ES-I3 (cell line): Measurements from ENCODE around the gene CD44.

Source experiments
- H3K36me3 ChIP-seq: 2 replicates; pipeline ENCODE4 v1.6.1; 2013; ENCODE audit warnings: mild to moderate bottlenecking, low read length, control low read depth, moderate library complexity; ENCODE audit not compliant: insufficient read depth
- H3K4me1 ChIP-seq: 2 replicates; pipeline ENCODE4 v1.6.1; 2013; ENCODE audit warnings: mild to moderate bottlenecking, control low read depth, low read length; ENCODE audit not compliant: insufficient read depth
- H3K9ac ChIP-seq: 2 replicates; pipeline ENCODE4 v1.6.1; 2013; ENCODE audit warnings: low read depth, mild to moderate bottlenecking, low read length, moderate library complexity
- H3K9me3 ChIP-seq: 2 replicates; pipeline ENCODE4 v1.6.1; 2013; ENCODE audit warnings: mild to moderate bottlenecking, low read length, moderate library complexity; ENCODE audit not compliant: control insufficient read depth, insufficient read depth

CD44 gene

DNA sequence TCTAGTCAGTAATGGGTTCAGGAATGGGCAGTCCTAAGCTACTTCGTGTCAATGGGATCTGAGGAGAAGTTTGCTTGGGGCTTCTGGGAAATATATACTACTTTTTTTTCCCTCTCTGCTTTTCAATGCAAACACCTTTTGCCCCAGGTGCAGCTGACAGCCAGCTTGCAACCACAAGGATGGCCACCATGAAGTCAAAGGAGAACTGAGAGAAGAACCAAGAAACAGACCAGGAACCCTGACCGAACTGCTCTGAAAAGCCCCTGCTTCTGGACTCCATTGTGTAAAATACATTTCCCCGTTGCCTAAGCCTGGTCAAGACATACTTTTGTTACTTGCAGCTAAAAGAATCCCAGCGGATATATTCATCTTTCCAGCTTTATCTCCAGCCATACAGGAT, 20.1 kb upstream of the CD44 start:
- Histone ChIP-seq H3K4me1 (no peaks in the 10 kb centered on the region), H3K9me3 (no peaks in the 10 kb centered on the region), H3K36me3 (no peaks in the 10 kb centered on the region), H3K9ac (no peak overlapping the region)

DNA sequence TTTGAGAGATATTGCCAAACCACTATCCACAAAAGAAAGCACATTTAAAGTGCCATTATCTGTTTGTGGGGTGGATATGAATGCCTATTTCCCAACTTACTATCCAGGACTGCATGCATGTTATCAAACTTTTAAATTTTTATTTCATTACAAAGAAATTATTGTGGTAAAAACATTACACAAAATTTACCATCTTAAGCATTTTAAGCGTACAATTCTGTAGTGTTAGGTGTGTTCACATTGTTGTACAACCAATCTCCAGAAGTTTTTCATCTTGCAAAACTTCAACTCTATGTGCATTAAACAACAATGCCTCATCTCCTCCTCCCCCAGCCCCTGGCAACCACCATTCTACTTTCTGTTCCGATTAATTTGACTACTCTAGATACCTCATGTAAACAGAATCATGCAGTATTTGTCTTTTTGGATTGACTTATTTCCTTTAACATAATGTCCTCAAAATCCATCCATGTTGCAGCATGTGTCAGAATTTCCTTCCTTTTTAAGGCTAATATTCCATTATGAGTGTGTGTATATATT, 17.6 kb upstream of the CD44 start:
- Histone ChIP-seq H3K9me3 (no peaks in the 10 kb centered on the region), H3K4me1 (no peaks in the 10 kb centered on the region), H3K36me3 (no peaks in the 10 kb centered on the region), H3K9ac (no peak overlapping the region)

DNA sequence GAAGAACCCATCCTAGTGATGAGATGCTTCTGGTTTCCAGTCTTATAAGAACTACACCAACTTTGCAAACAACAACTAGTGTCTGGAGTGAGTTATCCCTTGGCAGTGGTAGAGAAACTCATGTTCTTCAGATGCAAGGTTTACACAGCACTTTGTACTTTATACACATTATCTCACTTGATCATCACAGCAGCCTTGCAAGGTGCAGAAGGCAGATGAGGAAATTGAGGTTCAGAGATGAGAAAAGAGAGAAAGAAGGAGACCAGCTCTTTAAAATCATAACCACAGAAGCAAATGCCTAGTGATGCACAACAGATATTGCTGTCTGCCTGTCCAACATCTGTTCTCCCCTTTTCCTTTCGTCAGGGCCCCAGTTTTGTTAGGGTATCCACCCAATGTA, 16.7 kb upstream of the CD44 start:
- no peaks in the 10 kb centered on the region for H3K4me1 ChIP-seq
- H3K36me3 ChIP-seq, result no peaks in the 10 kb centered on the region
- no peak overlapping the region for H3K9ac ChIP-seq
- no peaks in the 10 kb centered on the region for H3K9me3 ChIP-seq

DNA sequence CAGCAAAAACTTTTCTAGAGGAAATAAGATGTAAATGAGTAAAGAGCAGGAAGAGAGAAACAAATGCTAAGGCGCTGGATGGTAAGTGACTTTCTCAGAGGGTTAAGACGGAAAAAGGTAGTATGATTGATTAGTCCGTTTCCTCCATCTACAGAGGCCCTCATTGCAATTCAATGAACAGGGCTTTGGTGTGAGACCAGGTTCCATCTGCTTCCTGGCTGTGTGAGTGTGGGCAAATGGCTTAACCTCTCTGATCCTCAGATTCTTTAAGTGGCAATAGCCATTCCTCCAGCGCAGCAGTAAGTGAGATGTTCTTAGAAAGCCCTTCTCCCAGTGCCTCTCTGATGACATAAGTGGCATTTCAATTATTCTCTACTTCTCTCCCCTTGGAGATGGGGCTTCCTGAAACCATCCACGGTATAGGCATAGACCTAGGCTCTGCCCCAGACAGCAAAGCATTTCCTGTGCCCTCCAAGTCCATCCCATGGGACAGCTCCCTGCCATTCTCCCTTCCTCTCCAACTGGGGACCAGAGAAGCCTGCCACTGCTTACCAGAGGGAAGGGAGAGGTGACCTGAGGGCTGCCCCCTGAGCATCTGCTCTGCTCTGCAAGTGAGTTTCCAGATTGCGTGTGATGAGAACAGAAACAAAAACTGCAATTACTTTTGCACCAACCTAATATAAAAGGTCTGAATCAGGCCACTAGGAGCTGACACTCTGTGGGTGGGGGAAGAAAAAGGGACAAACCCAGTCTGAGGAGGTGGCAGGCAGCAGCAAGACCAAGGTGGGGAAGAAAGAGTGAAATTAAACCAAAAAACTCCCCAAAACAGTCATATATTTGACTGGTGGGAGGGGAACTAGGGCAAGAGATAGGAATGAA, 12.7 kb upstream of the CD44 start:
- Histone ChIP-seq H3K36me3 (no peaks in the 10 kb centered on the region), H3K9ac (no peak overlapping the region), H3K9me3 (no peaks in the 10 kb centered on the region), H3K4me1 (no peaks in the 10 kb centered on the region)

DNA sequence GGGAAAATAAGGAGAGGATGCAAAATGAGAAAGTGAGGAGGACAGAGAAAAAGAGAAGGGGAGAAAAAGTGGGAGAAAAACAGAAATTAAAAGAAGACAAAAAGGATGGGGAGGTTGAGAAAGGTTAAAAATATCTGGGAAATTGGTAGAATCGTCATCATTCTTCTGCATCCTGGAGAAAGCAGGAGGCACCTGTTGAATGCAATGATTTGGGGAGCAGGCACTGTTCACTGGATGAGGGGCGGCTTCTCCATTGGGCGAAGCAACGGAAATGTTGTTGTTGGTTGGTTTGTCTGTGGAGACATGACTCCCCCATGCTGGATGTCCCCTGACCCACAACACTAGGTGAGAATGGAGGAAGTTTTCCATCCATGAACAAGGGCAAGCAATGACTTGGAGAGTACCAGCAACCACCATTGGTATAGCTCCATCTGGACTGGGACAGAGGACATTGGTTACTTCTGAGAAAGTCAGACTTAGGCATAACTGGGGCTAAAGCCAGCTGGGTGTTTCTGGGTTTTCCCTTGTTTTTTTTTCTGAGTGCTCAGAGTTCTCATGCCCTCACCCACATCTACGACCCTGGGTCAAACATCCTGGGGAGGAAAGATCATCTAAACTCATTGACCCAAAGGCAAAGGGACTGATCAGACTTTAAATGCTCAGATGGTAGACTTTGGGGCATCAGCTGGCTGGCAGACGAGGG, 11.9 kb upstream of the CD44 start:
- Histone ChIP-seq H3K4me1 (no peaks in the 10 kb centered on the region), H3K36me3 (no peaks in the 10 kb centered on the region), H3K9ac (no peak overlapping the region), H3K9me3 (no peaks in the 10 kb centered on the region)

DNA sequence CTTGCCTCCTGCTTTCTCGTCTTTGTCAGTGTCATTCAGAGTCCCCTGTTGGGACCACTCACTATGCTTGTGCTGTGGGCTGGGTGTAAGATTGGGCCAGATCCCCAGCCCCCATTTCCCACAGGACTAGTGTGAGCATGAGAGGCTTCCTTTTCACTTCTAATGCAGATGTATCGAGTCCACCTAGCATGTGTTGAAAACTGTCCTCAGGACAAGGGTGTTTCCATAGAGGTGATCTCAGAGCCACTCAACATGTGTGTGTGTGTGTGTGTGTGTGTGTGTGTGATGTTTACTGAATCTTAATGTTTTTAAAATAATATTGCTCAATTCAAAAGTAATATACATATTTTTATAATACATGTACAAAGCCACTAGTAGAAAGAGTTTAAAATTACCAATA, 11.4 kb upstream of the CD44 start:
- H3K9me3 ChIP-seq, result no peaks in the 10 kb centered on the region

DNA sequence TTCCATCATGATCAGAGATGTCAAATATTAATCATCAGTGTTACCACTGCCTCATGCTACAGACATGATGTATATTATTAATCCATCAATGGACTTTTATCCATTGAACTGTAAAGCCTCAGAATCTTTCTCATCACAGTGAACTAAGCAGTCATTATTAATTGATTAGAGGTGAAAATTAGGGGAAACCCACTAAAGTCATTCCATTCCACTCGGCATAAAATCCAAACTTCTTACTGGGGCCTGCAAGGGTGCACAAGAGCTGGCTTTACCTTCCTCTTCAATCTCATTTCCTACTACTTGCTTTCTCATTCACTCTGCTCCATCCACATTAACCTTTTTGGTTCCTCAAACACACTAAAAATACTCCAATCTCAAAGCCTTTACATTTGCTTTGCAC, 7.9 kb upstream of the CD44 start:
- no peaks in the 10 kb centered on the region for H3K4me1 ChIP-seq
- H3K9ac ChIP-seq, result no peak overlapping the region
- H3K36me3 ChIP-seq, result no peaks in the 10 kb centered on the region
- no peaks in the 10 kb centered on the region for H3K9me3 ChIP-seq

More for the DNA sequence above, 11.4 kb upstream of the CD44 start:
- Histone ChIP-seq H3K36me3 (no peaks in the 10 kb centered on the region), H3K4me1 (no peaks in the 10 kb centered on the region), H3K9ac (no peak overlapping the region)

DNA sequence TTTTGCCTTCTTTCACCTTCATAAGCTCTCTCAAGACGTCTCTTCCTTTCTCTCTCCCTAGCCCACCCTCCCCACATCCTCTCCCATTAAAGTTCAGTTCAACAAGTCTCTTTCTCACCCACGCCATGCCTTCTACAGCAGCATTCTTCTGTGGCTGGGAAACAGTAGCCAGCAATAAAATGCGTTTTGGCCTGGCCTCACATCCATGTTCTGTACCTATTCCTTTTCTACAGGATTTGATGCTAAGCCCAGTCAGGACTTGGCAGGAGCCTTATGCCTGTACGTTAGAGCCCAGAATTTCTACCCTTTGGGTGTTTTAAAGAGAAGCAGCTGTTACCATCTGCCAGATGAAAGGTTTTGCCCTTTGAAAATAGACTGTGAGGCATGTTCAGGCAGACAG, 7.1 kb upstream of the CD44 start:
- no peaks in the 10 kb centered on the region for H3K36me3 ChIP-seq
- H3K4me1 ChIP-seq, result no peaks in the 10 kb centered on the region
- H3K9ac ChIP-seq, result no peak overlapping the region
- H3K9me3 ChIP-seq, result no peaks in the 10 kb centered on the region

DNA sequence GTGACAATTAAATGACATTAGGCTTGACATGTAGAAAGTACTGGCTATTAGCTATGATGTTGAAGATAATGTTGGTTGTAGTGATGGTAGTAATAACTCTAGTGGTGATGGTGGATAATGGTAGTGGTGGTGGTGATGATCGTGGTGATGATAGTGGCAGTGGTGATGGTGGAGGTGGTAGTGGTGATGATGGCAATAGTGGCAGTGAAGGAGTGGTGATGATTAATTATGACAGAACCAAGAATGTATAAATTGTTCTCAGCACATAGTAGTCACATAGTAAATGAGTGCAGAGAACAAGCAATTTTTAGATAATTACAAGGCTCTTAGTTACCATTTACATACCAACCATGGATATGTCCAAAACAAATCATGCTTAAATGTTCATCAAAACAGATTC, 5.3 kb upstream of the CD44 start:
- no peaks in the 10 kb centered on the region for H3K9me3 ChIP-seq
- no peaks in the 10 kb centered on the region for H3K4me1 ChIP-seq
- H3K36me3 ChIP-seq, result no peaks in the 10 kb centered on the region
- H3K9ac ChIP-seq, result no peak overlapping the region

DNA sequence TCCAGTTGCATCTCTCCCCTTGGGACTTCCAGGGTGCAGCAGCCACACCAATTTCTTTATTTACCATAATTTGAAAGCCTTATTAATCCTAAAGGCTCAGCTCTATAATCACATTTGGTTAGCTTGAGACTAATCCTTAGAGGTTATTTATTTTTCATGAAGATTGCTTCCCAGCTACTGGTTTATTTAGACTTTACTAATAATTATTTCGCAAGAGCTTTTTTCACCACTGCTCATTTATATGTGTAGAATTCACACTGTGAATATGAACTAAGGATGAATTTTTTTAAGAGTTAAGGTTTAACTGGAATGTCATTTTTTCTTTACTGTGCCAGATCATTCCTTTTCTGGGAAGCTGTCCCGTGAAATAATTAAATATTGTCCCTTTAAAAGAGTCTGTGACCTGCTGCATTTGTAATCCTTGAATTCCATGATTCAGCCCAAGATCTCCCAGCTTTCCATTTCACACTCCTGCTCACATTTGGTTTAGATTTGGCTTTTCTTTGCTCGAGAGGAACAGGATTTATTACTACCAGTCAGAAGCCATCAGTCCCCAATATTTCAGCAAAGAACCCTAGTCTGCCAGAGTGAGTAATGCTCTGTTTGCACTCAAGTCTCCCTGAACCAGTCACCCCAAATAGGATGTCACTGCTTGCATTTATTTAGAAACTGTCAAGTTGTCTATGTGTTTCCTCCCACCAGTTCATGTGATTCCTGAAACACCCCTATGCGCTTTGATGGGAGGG, 4.4 kb upstream of the CD44 start:
- H3K4me1 ChIP-seq, result no peaks in the 10 kb centered on the region
- no peaks in the 10 kb centered on the region for H3K9me3 ChIP-seq
- H3K9ac ChIP-seq, result no peak overlapping the region
- H3K36me3 ChIP-seq, result no peaks in the 10 kb centered on the region

DNA sequence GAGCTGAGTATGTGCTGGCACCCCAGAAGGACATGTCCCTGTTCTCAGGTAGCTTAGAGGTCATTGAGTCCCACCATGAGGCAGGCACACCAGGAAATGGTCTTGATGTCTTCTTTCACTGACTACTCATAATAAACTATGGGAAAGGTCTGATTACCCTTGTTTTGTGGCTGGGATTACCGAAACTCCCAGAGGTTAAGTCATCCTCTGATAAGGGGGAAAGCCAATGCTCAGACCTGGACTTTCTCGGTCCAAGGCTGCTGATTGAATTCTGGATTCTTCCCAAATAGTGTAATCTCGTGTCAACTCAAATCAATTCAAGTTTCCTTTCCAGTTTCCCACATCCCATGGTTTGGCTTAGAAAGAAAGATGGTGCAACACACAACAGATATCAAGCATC, 3.7 kb upstream of the CD44 start:
- Histone ChIP-seq H3K4me1 (no peaks in the 10 kb centered on the region), H3K36me3 (no peaks in the 10 kb centered on the region), H3K9me3 (no peaks in the 10 kb centered on the region), H3K9ac (no peak overlapping the region)

DNA sequence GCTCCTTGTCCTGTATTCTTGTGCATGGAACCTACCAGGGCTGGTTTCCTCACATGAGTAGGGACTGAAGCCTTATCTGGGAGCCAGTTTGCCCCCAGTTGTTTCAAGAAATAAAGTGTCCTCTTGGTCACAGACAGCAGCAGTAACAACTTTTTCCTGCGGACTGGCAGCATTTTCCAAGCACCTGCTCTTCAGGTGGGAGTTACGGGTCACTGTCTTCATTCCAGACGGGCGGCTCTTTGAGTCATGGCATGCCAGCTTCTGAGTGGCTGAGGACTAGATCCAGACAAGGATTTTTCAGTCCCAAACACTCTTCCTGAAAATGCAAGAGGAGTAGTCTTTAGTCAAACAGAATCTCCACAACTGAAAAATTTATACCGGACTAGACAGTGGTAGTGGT, 2.7 kb upstream of the CD44 start:
- Histone ChIP-seq H3K36me3 (no peaks in the 10 kb centered on the region), H3K4me1 (no peaks in the 10 kb centered on the region), H3K9ac (no peak overlapping the region), H3K9me3 (no peaks in the 10 kb centered on the region)

DNA sequence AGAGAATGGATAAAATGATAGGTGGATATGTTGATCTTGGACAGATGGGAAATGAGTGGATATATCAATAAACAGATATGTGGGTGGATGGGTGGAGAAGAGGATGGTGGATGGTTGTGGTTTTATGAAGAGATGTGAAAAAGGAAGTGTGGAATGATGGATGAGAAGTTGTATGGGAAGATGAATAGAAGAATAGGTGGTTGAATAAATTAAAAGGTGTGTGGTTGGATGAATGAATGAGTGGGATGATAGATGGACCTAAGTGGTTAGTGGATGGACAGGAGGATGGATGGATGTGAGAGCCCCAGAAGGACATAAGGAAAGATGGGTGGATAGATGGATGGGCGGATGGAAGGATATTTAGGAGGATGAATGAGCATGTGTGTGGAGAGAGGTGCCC, 913 bp upstream of the CD44 start:
- H3K36me3 ChIP-seq, result no peaks in the 10 kb centered on the region
- peak overlapping the region; percentile 85; the same call in 1 of the 2 replicates for H3K9ac ChIP-seq
- H3K9me3 ChIP-seq, result no peaks in the 10 kb centered on the region
- peaks cover under 1% of the 10 kb centered on the region; the same call in 1 of the 2 replicates for H3K4me1 ChIP-seq

DNA sequence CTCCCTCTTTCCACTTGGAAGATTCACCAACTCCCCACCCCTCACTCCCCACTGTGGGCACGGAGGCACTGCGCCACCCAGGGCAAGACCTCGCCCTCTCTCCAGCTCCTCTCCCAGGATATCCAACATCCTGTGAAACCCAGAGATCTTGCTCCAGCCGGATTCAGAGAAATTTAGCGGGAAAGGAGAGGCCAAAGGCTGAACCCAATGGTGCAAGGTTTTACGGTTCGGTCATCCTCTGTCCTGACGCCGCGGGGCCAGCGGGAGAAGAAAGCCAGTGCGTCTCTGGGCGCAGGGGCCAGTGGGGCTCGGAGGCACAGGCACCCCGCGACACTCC, 397 bp upstream of the CD44 start:
- H3K36me3 ChIP-seq, result no peaks in the 10 kb centered on the region
- H3K9me3 ChIP-seq, result no peaks in the 10 kb centered on the region
- H3K9ac ChIP-seq, result peak overlapping the region; percentile 85
- peaks cover 6% of the 10 kb centered on the region; the same call in 1 of the 2 replicates for H3K4me1 ChIP-seq
